C4-2B (cell line): ENCODE data around the gene PDXDC1.
"Not testable (repeated sequence)": the region's sequence is repeated elsewhere in the genome, so short reads cannot be mapped to it uniquely, and the experiment has no call there.

Experiments
- H3K27ac ChIP-seq: fragments of 450-650 bp; 2 replicates; pipeline ENCODE4 v1.5.1; 2017
- ZFX ChIP-seq: fragments of 450-650 bp; IDR thresholded peaks from 2 replicates; pipeline ENCODE4 v1.6.1; 2017
- TF ChIP-seq, protein P1 (sequence below): fragments of 450-650 bp; conservative IDR thresholded peaks from 2 replicates; pipeline ENCODE4 v1.5.1; 2017; ENCODE audit warnings: mild to moderate bottlenecking

The PDXDC1 gene

DNA sequence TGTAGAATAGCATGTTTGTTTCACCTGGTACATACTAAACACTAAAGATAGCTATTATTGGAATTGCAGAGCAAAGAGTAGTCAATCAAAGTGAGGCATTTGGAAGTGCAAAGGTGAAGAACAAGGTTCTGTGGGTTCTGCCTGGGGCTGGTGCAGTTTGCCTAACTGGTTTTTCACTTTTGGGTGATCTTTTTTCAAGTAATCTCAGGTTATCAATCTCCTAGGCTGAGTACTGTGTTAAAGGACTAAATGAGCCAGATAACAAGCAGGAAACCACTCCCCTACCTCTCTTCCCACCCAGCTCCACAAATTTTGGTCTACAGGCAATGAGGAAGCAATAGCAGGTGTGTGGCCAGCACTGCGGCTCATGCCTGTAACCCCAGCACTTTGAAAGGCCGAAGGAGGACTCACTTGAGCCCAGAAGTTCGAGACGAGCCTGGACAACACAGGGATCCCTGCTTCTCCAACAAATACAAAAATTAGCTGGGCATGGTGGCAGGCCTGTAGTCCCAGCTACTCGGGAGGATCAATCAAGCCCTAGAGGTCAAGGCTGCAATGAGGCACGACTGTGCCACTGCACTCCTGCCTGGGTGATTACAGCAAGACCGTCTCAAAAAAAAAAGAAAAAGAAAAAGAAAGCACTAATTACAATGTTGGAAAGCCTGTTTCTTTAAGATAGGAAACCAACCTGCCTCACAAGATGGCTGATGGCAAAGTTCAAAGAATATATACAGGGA lies 83.0 kb downstream of the PDXDC1 start:
- TF ChIP-seq, protein P1, sequence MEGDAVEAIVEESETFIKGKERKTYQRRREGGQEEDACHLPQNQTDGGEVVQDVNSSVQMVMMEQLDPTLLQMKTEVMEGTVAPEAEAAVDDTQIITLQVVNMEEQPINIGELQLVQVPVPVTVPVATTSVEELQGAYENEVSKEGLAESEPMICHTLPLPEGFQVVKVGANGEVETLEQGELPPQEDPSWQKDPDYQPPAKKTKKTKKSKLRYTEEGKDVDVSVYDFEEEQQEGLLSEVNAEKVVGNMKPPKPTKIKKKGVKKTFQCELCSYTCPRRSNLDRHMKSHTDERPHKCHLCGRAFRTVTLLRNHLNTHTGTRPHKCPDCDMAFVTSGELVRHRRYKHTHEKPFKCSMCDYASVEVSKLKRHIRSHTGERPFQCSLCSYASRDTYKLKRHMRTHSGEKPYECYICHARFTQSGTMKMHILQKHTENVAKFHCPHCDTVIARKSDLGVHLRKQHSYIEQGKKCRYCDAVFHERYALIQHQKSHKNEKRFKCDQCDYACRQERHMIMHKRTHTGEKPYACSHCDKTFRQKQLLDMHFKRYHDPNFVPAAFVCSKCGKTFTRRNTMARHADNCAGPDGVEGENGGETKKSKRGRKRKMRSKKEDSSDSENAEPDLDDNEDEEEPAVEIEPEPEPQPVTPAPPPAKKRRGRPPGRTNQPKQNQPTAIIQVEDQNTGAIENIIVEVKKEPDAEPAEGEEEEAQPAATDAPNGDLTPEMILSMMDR: no peak
- no peak for TF ChIP-seq ZFX
- H3K27ac ChIP-seq: peak overlapping the region; percentile 31; the same call in 1 of the 2 replicates

DNA sequence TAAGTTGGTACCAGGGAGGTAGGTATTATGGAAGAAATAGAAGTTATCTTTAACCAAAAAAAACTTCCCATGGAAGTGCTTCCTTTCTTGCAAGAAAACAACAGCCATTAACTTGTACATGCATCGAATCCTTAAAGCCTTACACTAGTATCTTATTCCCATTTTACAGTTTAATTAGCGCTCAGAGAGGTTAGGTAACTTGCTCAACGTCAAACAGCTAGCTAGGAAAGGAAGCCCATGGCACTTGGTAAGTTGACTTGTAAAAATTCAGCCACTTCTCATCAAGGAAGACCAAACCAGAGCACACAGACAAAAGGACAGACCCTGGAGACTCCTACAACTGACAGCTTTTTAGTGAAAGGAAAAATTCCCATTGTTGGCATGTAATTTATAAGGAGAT lies 84.5 kb downstream of the PDXDC1 start:
- TF ChIP-seq, protein P1: no peak
- TF ChIP-seq ZFX: no peak
- H3K27ac ChIP-seq: peak overlapping the region; percentile 53

DNA sequence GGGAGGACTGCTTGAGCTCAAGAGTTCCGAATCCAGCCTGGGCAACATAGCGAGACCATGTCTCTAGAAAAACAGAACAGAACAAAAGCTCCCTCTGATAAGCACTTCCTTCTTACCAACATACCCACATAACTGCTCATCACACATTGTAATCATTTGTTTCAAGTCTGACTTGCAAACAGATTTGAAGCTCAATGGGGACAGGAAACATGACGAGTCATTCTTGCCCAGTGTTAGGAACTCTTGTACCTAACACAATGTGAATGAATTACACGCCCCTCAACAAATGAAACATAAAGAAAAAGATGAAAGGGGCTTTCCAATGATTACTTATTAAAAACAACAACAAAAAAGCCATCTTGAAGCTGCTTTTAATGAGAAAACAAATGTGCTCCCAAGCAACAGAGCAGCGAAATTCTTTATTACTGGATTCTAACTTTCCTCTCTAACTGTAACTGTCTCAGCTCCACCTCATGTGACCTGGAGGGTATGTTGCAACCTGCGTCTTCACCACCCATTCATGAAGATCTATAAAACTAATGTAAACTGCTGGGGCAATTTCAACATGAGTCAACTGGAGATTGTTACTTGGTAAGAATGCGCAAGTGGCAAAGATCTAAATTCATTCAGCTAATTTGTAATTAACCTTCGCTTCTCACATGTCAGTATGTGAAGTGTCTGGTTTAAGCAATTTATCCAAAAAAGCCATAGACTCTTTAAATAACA lies 87.4 kb downstream of the PDXDC1 start:
- H3K27ac ChIP-seq: peak overlapping the region; percentile 58

DNA sequence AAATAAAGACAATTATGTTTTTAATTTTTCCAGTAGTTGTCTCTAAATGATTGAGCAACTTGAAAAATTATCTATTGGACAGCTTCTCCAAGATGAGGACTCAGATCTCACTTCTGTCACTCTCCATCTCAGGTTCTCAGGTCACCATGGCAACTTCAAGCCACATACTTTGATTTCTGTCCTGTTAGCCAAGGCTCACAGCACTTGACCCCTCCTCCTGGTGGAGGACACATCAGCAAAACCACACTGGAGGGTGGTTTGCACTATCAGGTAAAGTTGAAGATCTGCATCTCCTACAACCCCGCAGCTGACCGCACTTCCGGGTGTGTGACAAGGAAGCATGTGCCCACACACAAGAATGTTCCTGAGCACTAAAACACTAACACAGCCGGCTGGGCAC lies 91.1 kb downstream of the PDXDC1 start:
- H3K27ac ChIP-seq: not testable (repeated sequence)

DNA sequence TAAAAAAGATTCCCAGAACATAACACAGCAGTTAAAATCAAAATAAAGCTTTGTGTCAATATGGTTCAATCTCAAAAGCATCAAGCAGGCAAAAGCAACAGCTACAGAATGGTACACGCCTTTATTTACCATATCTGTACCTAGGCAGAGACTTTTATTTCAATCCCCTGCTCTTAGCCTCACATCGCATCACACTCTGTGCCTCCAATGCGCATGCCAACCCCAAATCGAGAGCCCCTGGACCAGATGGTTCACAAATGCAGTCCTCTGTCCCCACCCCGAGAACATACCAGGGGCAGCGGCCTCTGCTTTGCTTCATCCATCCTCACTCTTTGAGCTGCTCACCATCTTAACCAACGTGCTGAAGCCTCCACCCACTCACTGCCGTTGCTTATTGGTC lies 91.9 kb downstream of the PDXDC1 start:
- H3K27ac ChIP-seq: not testable (repeated sequence)

DNA sequence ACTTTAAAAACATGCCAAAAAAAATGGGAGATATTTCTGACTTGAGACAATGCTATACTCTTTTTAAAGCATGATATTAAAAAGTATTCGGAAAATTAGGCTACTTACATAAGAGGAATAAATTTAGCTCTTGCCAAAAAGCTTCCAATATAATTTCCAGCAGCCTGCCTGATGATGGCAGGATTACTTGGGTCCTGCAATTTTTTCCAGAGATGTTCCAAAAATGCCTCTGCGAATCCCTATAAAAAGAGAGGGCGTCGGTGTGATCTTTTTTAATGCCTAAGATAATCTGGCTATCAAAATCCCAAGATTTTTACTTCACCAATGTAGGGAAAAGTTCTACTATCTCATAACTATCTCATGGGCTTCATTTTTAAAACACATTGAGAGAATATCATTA lies 96.2 kb downstream of the PDXDC1 start:
- not testable (repeated sequence) for H3K27ac ChIP-seq

DNA sequence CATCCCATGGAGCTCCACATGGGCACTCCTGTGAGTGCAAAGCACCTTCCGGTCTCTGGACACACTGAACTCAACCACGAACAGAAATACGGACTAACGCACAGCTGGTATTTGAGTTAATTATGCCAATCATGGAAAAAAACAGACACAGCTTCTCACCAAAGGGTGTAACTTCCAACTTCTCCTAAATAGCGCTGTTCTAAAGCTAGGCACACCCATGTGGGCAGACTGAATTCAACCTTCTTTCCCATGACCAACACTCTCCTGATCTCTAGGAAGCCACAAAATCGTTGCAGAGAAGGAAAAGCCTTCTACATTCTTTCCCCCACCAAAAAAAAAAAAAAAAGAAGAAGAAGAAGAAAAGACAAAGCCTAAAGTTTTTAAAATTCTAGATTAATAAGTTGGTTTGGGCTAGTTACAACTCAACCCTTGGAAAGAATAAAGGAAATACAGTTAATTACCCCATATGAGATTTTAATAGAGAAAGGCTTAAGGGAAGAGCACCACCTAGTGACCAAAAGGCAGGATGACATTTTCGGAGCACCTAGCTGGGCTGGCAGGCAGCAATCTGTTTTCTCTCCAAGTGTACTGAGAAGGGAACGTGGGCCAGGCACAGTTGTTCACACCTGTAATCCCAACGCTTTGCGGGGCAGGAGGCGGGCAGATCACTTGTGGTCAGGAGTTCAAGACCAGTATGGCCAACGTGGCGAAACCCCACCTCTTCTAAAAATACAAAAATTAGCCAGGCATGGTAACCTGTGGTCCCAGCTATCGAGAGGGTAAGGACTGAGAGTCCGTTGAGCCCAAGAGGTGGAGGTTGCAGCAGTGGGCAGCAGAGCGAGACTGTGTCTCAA lies 97.3 kb downstream of the PDXDC1 start:
- not testable (repeated sequence) for H3K27ac ChIP-seq
- TF ChIP-seq, protein P1: peak; percentile 73

DNA sequence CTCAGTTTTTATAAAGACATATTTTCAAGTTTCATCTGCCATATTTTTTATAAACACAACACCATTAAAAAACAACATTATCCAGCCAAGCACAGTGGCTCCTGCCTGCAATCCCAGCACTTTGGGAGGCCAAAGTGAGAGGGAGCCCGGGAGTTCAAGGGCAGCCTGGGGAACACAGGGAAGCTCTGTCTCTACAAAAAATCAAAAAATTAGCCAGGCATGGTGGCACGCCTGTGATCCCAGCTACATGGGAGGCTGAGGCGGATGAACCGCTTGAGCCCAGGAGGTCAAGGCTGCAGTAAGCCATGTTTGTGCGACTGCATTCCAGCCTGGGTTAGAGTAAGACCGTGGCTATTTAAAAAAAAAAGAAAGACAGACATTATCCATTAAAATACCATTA lies 98.3 kb downstream of the PDXDC1 start:
- TF ChIP-seq, protein P1: no peak
- no peak for TF ChIP-seq ZFX
- no peak overlapping the region for H3K27ac ChIP-seq

DNA sequence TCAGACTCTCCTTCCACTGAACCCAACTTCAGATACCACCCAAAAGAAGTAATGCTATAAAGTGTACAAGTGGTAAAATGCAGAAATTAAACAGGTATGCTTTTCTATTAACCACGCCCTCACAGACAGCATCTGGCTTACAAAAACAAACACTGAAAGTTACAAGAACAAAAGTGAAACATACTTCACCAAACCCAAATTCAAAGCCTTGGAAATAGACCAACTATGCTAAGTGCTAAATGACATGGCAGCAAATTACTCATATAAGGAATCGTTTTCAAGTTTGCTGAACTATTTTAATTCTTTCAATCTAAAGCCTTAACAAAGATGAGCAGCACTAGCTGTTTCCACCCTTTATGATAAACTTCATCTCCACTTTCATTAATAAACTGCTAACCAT lies 101.3 kb downstream of the PDXDC1 start:
- not testable (repeated sequence) for H3K27ac ChIP-seq

DNA sequence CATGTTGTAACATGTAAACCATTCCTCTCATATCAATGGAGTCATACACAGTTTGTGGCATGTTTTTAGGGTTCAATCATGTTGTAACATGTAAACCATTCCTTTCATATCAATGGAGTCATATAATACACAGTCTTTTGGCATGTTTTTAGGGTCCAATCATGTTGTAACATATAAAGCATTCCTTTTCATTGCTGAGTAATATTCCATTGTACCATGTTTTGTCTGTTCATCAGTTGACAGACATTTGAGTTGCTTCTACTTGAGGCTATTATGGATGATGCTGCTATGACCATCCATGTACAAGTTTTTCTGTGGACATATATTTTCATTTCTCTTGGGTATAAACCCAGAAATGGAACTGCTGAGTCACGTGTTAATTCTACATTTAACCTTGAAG lies 106.1 kb downstream of the PDXDC1 start:
- H3K27ac ChIP-seq: not testable (repeated sequence)

DNA sequence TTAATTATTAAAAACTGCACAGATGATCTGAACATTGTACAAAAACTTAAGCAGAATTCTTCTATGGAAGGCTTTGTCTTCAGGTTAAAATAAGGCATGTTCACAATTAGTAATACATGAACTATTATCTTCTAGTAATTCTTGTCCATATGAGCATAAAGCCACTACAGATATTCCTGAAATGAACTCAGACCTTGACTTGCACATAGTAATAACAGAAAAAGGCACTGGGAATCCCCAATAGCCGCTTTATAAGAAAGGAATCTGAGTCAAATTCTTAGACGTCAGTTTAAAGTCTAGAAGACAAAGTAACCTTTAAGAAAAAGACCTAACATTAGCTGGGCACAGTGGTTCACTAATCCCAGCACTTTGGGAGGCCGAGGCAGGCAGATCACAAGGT lies 108.0 kb downstream of the PDXDC1 start:
- not testable (repeated sequence) for H3K27ac ChIP-seq

DNA sequence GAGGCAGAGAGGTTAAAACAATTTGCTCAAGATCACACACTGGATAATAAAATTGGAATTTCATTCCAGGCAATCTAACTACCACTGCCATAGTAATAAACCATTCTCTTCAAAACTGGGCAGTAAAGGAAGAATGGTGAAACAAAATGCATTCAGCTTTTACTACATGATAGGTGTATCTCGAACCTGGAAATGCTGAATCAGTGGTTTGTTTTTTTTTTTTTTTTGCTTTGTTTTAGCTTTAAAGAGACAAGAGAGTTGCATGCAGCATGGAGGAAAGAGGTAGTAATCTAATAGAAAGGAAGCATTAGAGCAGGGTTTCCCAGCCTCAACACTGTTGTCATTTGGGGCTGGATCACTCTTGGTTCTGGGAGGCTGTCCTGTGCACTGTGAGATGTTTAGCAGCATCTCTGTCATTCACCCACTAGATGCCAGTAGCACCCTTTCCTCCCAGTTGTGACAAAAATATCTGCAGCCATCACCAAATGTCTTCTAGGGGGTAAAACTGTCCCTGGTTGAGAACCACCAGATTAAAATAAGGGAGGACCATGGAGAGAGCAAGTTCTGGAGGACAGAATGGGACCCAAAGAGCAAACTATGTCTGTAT lies 115.9 kb downstream of the PDXDC1 start:
- H3K27ac ChIP-seq: not testable (repeated sequence)

DNA sequence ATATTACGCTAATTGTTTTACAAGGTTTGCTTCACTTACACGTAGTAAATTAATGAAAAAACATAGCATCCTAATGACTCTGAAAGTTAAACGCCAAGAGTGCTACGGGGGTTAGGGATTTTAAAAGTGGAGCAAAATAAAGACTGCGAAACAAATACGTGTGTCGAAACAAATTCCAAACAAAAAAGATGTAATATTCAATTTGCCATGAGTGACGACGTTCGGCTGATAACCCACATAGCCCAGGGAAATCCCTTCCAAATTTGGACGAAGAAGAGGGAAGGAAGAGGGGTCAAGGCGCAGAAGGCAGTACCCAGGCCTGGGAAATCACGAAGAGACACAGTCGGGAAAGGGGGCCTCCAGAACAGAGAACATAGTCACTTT lies 118.7 kb downstream of the PDXDC1 start:
- H3K27ac ChIP-seq: peak overlapping the region; percentile 47

DNA sequence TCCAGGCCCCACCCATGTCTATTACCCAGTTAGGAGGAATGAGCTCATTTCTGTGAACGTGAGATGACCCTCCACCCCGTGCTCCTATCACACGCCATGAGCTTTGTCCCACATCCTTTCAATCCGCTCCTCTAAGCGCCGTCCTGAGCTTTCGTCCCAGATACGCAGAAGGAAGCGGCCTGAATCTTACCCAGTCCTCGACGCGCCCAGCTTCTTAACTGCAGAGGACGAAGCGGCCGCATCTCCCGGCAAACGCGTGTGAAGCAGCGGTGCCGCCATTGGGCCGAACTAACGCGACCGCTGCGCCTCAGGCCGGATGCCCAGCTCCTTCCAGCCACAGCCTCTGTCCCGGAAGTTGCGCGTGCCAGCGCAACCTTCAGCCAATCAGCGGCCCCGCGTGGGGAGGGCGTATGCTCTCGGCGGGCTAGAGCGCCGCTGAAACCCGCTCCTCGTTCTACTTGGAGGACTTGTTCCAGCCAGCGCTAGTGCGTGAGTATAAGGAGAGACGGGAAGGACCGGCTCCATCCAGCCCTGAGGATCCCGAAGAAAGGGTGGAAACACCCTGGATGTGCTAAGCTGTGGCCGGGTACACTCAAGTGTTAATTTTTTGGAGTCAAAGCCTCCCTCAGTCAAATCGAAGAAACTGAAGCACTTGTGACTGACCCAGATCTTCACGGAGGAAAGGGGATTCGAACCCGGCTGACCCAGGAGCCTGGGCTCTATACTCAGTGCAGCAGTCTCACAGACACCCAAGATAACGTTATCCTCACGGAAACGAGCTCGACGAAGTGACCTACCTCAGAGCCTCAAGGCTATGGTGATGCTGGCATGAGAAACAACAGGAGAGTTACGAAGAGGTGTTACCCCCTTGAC lies 119.4 kb downstream of the PDXDC1 start, which contains the start of gene RRN3:
Gene RRN3, minus strand, starts transcription at position 318 of the 873 bp plus-strand sequence. Its CDS starts 39 bp downstream, at position 279.
- peak within 1 kb of the TSS; percentile 51 for H3K27ac ChIP-seq
